ENCODE data around the gene GNAI3. TPM values are rescaled to one million over a fixed set of nuclear protein-coding genes. Genes with fewer than 3 reads are reported as not detected.

Gene GNAI3
- total and polyA plus RNA-seq, 10 of the 15 experiments (the other 5 are each of a cell fraction or from before 2014, with no cell fraction given) = 5.9 to 13.8 (median 8.0) TPM

DNA sequence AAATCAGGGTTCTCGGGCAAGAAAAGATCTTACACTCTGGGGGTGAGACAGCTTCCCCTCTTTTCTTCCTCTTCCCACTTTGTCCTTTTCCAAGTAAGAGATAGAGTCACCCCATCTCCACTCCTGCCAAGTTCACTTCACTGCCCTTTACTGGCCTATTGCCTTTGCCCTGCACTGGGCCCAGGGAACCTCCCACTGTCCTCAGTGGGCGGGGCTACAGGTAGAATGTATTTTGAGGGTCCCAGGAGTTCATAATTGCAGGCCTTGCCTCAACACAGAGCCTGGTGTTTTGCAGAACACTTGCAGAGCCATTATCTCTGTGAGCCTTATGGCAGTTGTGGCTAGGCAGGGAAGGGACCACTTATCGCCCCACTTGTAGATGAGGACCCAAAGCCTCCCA, 74.5 kb downstream of the GNAI3 start:
- no peak for ATAC-seq
- ChIA-PET POLR2A (no interaction called here), SMC1A (ENCODE audit: uncharacterized antibody, unreplicated experiment) (interaction anchor here (1.6 kb wide), 1 partner anchor 76 kb away, joined by 6 read pairs; no protein-coding TSS in a partner anchor), CTCF (interaction anchor here (1.3 to 3.3 kb wide), 4 partner anchors 8 to 77 kb away, joined by 3 to 22 read pairs (median 8); no protein-coding TSS in a partner anchor), RAD21 (ENCODE audit: unreplicated experiment) (interaction anchor here (2.1 to 2.7 kb wide), 3 partner anchors 17 to 76 kb away, joined by 9 to 15 read pairs (median 10); partner anchors contain the start of gene GNAI3)
- no peak overlapping the region for H2AFZ ChIP-seq (ENCODE audit: control insufficient read depth, low read depth, low read length)
- no TSS peak for BruUV-seq (replicated peaks)
- H3K4me2 ChIP-seq (ENCODE audit: control insufficient read depth, insufficient read depth) = peak overlapping the region; percentile 26
- intact Hi-C loops (cut with micrococcal nuclease; ENCODE audit: unreplicated experiment) (loop anchor here (5.0 kb wide), 1 partner anchor 131 kb away; the partner anchor contains the start of gene CYB561D1), in situ Hi-C loops (cut with MboI) (loop anchor here (5.0 kb wide), 2 partner anchors 76 to 136 kb away; partner anchors contain the start of gene GNAI3)
- no peak overlapping the region; the same call in 1 of the 2 replicates for H3K9ac ChIP-seq (ENCODE audit: control insufficient read depth, insufficient read depth, low read length)
- H3K79me2 ChIP-seq (ENCODE audit: control insufficient read depth, insufficient read depth, low read length) = peaks cover 51% of the 10 kb centered on the region
- H3K4me1 ChIP-seq (ENCODE audit: control insufficient read depth, insufficient read depth, low read length) = peaks cover 38% of the 10 kb centered on the region
- H3K36me3 ChIP-seq (ENCODE audit: control insufficient read depth in 2 of 2, insufficient read depth in 2 of 2, low read length in 1 of 2) = peaks cover 0 to 2% of the 10 kb centered on the region in 2 experiments; a peak in 2 of 4 replicates
- WGBS (ENCODE audit: insufficient coverage, insufficient replicate concordance, low lambda C conversion rate, missing lambda C conversion rate) = 97% methylated on average over 3 of the region's 3 CpGs
- no peak for DNase-seq (ENCODE audit: low read depth, low spot score)
- no peaks in the 10 kb centered on the region for H4K20me1 ChIP-seq (ENCODE audit: control insufficient read depth, insufficient read depth)
- no peaks in the 10 kb centered on the region for H3K9me3 ChIP-seq (replicated peaks; ENCODE audit: control insufficient read depth, insufficient read depth, low read length)
- TF ChIP-seq MXI1 (IDR thresholded peaks at IDR 0.05; ENCODE audit: low read depth, low read length) (no peak), ZNF217 (IDR thresholded peaks at IDR 0.05) (no peak)
- H3K4me3 ChIP-seq = peak overlapping the region; percentile 85; the same call in 1 of the 2 replicates
- no peak overlapping the region; the same call in 1 of the 2 replicates for H3K27ac ChIP-seq (ENCODE audit: control insufficient read depth, insufficient read depth)
- no peak for FAIRE-seq
- H3K27me3 ChIP-seq (replicated peaks in 1 of 2; ENCODE audit: control insufficient read depth in 2 of 2, insufficient read depth in 2 of 2, low read length in 1 of 2) = no peaks in the 10 kb centered on the region

- ChIA-PET POLR2A (interaction anchor here (1.7 to 2.2 kb wide), 2 partner anchors 12 to 75 kb away, joined by 6 to 14 read pairs; partner anchors contain the start of gene GNAI3), SMC1A (ENCODE audit: uncharacterized antibody, unreplicated experiment) (interaction anchor here (0.6 to 2.3 kb wide), 7 partner anchors 10 to 359 kb away, joined by 3 to 13 read pairs (median 4); partner anchors contain the start of gene GNAI3), CTCF (interaction anchor here (0.8 to 3.3 kb wide), 7 partner anchors 14 to 90 kb away, joined by 3 to 22 read pairs (median 3); partner anchors contain the start of gene GNAI3), RAD21 (ENCODE audit: unreplicated experiment) (interaction anchor here (0.9 to 2.7 kb wide), 6 partner anchors 10 to 131 kb away, joined by 3 to 15 read pairs (median 8); partner anchors contain the start of gene GNAI3)
- 61% methylated on average over 11 of the region's 11 CpGs for WGBS (ENCODE audit: insufficient coverage, insufficient replicate concordance, low lambda C conversion rate, missing lambda C conversion rate)
- no TSS peak for BruUV-seq (replicated peaks)
- Histone ChIP-seq H2AFZ (ENCODE audit: control insufficient read depth, low read depth, low read length) (no peak overlapping the region), H3K27ac (ENCODE audit: control insufficient read depth, insufficient read depth) (peak overlapping the region; percentile 53), H3K4me3 (peak overlapping the region; percentile 59), H3K27me3 (replicated peaks in 1 of 2; ENCODE audit: control insufficient read depth in 2 of 2, insufficient read depth in 2 of 2, low read length in 1 of 2) (no peaks in the 10 kb centered on the region), H3K9me3 (replicated peaks; ENCODE audit: control insufficient read depth, insufficient read depth, low read length) (no peaks in the 10 kb centered on the region), H3K36me3 (ENCODE audit: control insufficient read depth in 2 of 2, insufficient read depth in 2 of 2, low read length in 1 of 2) (peaks cover 0 to 8% of the 10 kb centered on the region in 2 experiments; a peak in 2 of 4 replicates), H3K79me2 (ENCODE audit: control insufficient read depth, insufficient read depth, low read length) (peaks cover 51% of the 10 kb centered on the region), H3K9ac (ENCODE audit: control insufficient read depth, insufficient read depth, low read length) (peak overlapping the region; percentile 58), H3K4me1 (ENCODE audit: control insufficient read depth, insufficient read depth, low read length) (peaks cover 34% of the 10 kb centered on the region), H4K20me1 (ENCODE audit: control insufficient read depth, insufficient read depth) (no peaks in the 10 kb centered on the region), H3K4me2 (ENCODE audit: control insufficient read depth, insufficient read depth) (peak overlapping the region; percentile 26)
- FAIRE-seq = no peak
- peak; percentile 11 for ATAC-seq
- intact Hi-C loops (cut with micrococcal nuclease; ENCODE audit: unreplicated experiment) = loop anchor here (5.0 kb wide), 1 partner anchor 131 kb away; the partner anchor contains the start of gene CYB561D1
- in situ Hi-C loops (cut with MboI) = loop anchor here (5.0 kb wide), 2 partner anchors 76 to 136 kb away; partner anchors contain the start of gene GNAI3
- DNase-seq (ENCODE audit: low read depth, low spot score) = no peak
- TF ChIP-seq KLF5 (IDR thresholded peaks at IDR 0.05; ENCODE audit: partially characterized antibody) = no peak
- TF ChIP-seq JUNB (IDR thresholded peaks at IDR 0.05) = no peak
- no peak for TF ChIP-seq GABPA (IDR thresholded peaks at IDR 0.05; ENCODE audit: low read depth)
- TF ChIP-seq ATF2 (IDR thresholded peaks at IDR 0.05; ENCODE audit: low read length) = no peak
- no peak for TF ChIP-seq NFYB (IDR thresholded peaks at IDR 0.05; ENCODE audit: insufficient read depth, low read depth, low read length)
- no peak for TF ChIP-seq TAF1 (IDR thresholded peaks at IDR 0.05; ENCODE audit: borderline replicate concordance, low read depth, low read length)
- no peak for TF ChIP-seq ZNF217 (IDR thresholded peaks at IDR 0.05)
- TF ChIP-seq BRCA1 (IDR thresholded peaks at IDR 0.05; ENCODE audit: low read depth, low read length) = no peak
- TF ChIP-seq MYB (IDR thresholded peaks at IDR 0.05; ENCODE audit: borderline replicate concordance, low read depth, low read length) = no peak
- TF ChIP-seq JUND (IDR thresholded peaks at IDR 0.05; ENCODE audit: low read depth, low read length) = peak; percentile 16; the same call in 1 of the 2 replicates
- no peak for TF ChIP-seq NR2C1 (IDR thresholded peaks at IDR 0.05)
- no peak for TF ChIP-seq ASH2L (IDR thresholded peaks at IDR 0.05; ENCODE audit: borderline replicate concordance, low read depth)
- TF ChIP-seq SREBF1 (IDR thresholded peaks at IDR 0.05; ENCODE audit: low read length) = no peak
- peak; percentile 86; the same call in 1 of the 2 replicates for TF ChIP-seq CHD1 (IDR thresholded peaks at IDR 0.05; ENCODE audit: low read depth, low read length)
- no peak for TF ChIP-seq RELA (IDR thresholded peaks at IDR 0.05; ENCODE audit: borderline replicate concordance, partially characterized antibody)
These were observed 75.3 kb downstream of the GNAI3 start for GRCh38 chr1:109623601-109624161.
